ENCODE results near the gene MAT2B. TPM values are rescaled to one million over a fixed set of nuclear protein-coding genes. Genes with fewer than 3 reads are reported as not detected.
A peak's percentile ranks its signal among the peaks of the same experiment; 100 is the strongest.

MAT2B gene
- total and polyA plus RNA-seq, 2 of the 13 experiments (the other 11 are each of a cell fraction or from before 2014, with no cell fraction given) = 20.2 to 37.1 TPM

- TF ChIP-seq UBTF (CRISPR knock-in tag; IDR thresholded peaks at IDR 0.05) (peak; percentile 67), EP300 (IDR thresholded peaks at IDR 0.05; ENCODE audit: low read depth in 2 of 2, low read length in 2 of 2) (0 out of 4 replicates have a peak, but pooled peaks of 1 of the 2 experiments have one; percentile 30), EP300 (CRISPR knock-in tag; IDR thresholded peaks at IDR 0.05; ENCODE audit: borderline replicate concordance) (no peak), HNRNPH1 (optimal IDR thresholded peaks at IDR 0.05; ENCODE audit: low read depth, low read length) (no peak), BCL6 (CRISPR knock-in tag; IDR thresholded peaks at IDR 0.05) (0 out of 2 replicates have a peak, but pooled peaks have one; percentile 62), ZNF230 (CRISPR knock-in tag; IDR thresholded peaks at IDR 0.05) (no peak), ZNF609 (CRISPR knock-in tag; IDR thresholded peaks at IDR 0.05; ENCODE audit: borderline replicate concordance) (peak; percentile 78), ZNF670 (CRISPR knock-in tag; IDR thresholded peaks at IDR 0.05; ENCODE audit: borderline replicate concordance) (no peak), ZNF597 (CRISPR knock-in tag; IDR thresholded peaks at IDR 0.05) (no peak), MAFF (IDR thresholded peaks at IDR 0.05; ENCODE audit: low read depth, low read length) (no peak), ZNF792 (CRISPR knock-in tag; IDR thresholded peaks at IDR 0.05) (no peak), ZNF263 (CRISPR knock-in tag; IDR thresholded peaks at IDR 0.05) (no peak), JDP2 (CRISPR knock-in tag; IDR thresholded peaks at IDR 0.05; ENCODE audit: borderline replicate concordance) (no peak), TOE1 (CRISPR knock-in tag; IDR thresholded peaks at IDR 0.05) (no peak), MEIS2 (CRISPR knock-in tag; IDR thresholded peaks at IDR 0.05) (no peak), ZNF343 (CRISPR knock-in tag; IDR thresholded peaks at IDR 0.05) (no peak), MLLT10 (CRISPR knock-in tag; IDR thresholded peaks at IDR 0.05) (no peak), TBP (CRISPR knock-in tag; IDR thresholded peaks at IDR 0.05) (no peak), HOXA3 (CRISPR knock-in tag; IDR thresholded peaks at IDR 0.05) (peak; percentile 63; the same call in 1 of the 2 replicates)
- TF ChIP-seq, protein P1, sequence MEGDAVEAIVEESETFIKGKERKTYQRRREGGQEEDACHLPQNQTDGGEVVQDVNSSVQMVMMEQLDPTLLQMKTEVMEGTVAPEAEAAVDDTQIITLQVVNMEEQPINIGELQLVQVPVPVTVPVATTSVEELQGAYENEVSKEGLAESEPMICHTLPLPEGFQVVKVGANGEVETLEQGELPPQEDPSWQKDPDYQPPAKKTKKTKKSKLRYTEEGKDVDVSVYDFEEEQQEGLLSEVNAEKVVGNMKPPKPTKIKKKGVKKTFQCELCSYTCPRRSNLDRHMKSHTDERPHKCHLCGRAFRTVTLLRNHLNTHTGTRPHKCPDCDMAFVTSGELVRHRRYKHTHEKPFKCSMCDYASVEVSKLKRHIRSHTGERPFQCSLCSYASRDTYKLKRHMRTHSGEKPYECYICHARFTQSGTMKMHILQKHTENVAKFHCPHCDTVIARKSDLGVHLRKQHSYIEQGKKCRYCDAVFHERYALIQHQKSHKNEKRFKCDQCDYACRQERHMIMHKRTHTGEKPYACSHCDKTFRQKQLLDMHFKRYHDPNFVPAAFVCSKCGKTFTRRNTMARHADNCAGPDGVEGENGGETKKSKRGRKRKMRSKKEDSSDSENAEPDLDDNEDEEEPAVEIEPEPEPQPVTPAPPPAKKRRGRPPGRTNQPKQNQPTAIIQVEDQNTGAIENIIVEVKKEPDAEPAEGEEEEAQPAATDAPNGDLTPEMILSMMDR (CRISPR knock-in tag; IDR thresholded peaks at IDR 0.05) = peak; percentile 64
Observed at GRCh38 chr5:163565931-163566608, 60.7 kb downstream of the MAT2B start (continued).
